Pancreas (tissue), 10 donors: ENCODE measurements around the gene CD69. TPM values are rescaled to one million over a fixed set of nuclear protein-coding genes. Genes with fewer than 3 reads are reported as not detected.

Source experiments
- ATAC-seq, 4 donors: fragments of 200-7000 bp; cut with Tn5 transposase; one replicate each; pipeline versions ENCODE4 v1.8.0 to v1.9.1; 2020; ENCODE audit warnings: mild to moderate bottlenecking in 4 of 4, moderate library complexity in 4 of 4
- DNase-seq, 6 donors: peaks; one replicate each; pipeline ENCODE4 v3.0.0-alpha.2; 2020
- FAIRE-seq: peaks from 2 replicates; lab custom pipeline; 2012; peaks lifted over from hg19 to GRCh38; lab: Jason Lieb, UNC
- H3K27ac ChIP-seq, 4 donors: fragments of 200-600 bp; sonication (generic); 1 replicate in 3 of 4; 2 replicates in 1 of 4; pipeline versions ENCODE4 v1.5.0 to v1.8.0; 2020
- H3K27me3 ChIP-seq, 4 donors: fragments of 200-600 bp; one replicate each; pipeline ENCODE4 v1.8.0; 2021
- H3K36me3 ChIP-seq, 3 donors: fragments of 200-600 bp; sonication (generic) in 1 of 3; one replicate each; pipeline versions ENCODE4 v1.5.0 to v1.8.0; 2020 to 2021
- H3K4me1 ChIP-seq, 3 donors: fragments of 200-600 bp; one replicate each; pipeline ENCODE4 v1.8.0; 2021
- H3K4me3 ChIP-seq, 4 donors: fragments of 200-600 bp; sonication (generic) in 2 of 4; one replicate each; pipeline versions ENCODE4 v1.5.0 to v1.8.0; 2020 to 2021
- H3K9me3 ChIP-seq, 4 donors: fragments of 200-600 bp; one replicate each; pipeline ENCODE4 v1.8.0; 2021
- WGBS, 2 donors: extraction: QIAGEN DNeasy Blood & Tissue Kit; methylation state at CpG; one replicate each; pipeline ENCODE4 v1.1.7; 2013; 5-methylcytosine and 5-hydroxymethylcytosine counted together
- intact Hi-C, 3 donors: fragments of 100-400 bp; cut with DNase I; formaldehyde crosslinking; loops; one replicate each; pipeline versions ENCODE4 v1.11.1 to v1.14.2; 2022
- polyA plus RNA-seq, 2 donors: library from polyadenylated mRNA; stranded (reverse); fragments of 200-250 nt; gene quantifications; one replicate each; pipeline ENCODE4 v1.2.3, GENCODE V29; 2013
- total RNA-seq, 6 donors: library from RNA; stranded (reverse); fragmentation: NEBNext Ultra II Directional in 4 of 6; extraction: Animal tissue kit (Norgen Biotek cat#: 25700) in 4 of 6; gene quantifications; one replicate each; pipeline versions ENCODE4 v1.2.1 to v1.2.4, GENCODE V29; 2021 to 2023
- TF ChIP-seq, protein P1 (sequence below), 4 donors: fragments of 200-600 bp; sonication (generic) in 3 of 4; IDR thresholded peaks; one replicate each; pipeline versions ENCODE4 v1.5.0 to v1.8.0; 2021; ENCODE audit warnings: antibody characterized with exemption in 4 of 4
- donor health status: healthy with polysubstance abuse.
- donor health status: DM: no; HTN: no; CAD: no; lungs with moderate emphysema.
- donor health status: DM: no; HTN: no; CAD: no.
- donor health status: control.
- donor health status: control.
- donor health status: Bipolar disorder and iron deficiency.
- donor health status: DM: yes; HTN: yes; CAD: no.
- donor health status: DM: no; HTN: no; CAD: no.
- donor health status: DM: no; HTN: no; CAD: no.
- donor health status: DM: yes; HTN: yes; CAD: no.

The CD69 gene
- total and polyA plus RNA-seq, 8 donors, result 0.12 to 1.9 (median 0.48) TPM

DNA sequence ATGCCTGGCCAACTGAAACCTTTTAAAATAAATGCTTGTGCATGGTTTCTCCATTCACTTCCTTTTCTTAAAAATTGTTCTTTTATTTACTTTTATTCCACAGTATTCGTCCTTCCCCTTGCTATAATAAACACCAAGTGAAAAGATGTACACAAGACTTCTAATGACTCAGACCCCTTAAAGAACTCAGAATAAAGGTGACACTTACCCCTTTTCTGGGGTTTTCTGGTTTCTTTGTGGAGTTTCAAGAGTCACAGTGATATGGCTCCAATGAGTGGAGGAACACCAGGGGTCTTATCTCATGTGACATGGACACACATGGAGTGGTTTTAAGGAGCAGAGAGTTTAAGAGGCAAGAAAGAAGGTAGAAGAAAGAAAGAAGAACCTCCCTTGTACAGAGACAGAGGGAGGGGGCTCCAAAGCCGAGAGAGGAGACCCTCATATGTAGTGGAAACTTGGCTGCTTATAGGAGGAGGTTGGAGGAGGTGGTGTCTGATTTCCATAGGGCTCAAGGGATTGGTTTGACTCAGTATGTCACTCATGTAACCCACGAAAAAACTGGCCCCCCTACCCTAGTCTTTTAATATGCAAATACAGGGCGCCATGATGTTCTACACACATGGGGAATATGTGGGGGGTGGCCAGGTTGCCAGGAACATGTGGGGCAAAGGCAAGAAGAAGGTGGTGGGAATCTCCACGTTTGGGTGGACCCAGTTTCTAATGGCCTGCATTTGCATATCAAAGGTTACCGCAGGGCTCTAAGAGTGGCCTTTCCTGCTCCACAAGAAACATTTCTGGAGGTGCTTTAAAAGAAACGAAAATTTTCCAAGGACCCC lies 22.1 kb upstream of the CD69 start:
- DNase-seq (no peak), FAIRE-seq (no peak), ATAC-seq (no peak)
- intact Hi-C loops, result no loop called here
- H3K9me3 ChIP-seq, result no peaks in the 10 kb centered on the region
- H3K4me1 ChIP-seq, result no peaks in the 10 kb centered on the region
- WGBS, 2 donors, result 62 to 68% methylated on average over 7 of the region's 7 CpGs
- no peaks in the 10 kb centered on the region for H3K27me3 ChIP-seq
- TF ChIP-seq, protein P1, sequence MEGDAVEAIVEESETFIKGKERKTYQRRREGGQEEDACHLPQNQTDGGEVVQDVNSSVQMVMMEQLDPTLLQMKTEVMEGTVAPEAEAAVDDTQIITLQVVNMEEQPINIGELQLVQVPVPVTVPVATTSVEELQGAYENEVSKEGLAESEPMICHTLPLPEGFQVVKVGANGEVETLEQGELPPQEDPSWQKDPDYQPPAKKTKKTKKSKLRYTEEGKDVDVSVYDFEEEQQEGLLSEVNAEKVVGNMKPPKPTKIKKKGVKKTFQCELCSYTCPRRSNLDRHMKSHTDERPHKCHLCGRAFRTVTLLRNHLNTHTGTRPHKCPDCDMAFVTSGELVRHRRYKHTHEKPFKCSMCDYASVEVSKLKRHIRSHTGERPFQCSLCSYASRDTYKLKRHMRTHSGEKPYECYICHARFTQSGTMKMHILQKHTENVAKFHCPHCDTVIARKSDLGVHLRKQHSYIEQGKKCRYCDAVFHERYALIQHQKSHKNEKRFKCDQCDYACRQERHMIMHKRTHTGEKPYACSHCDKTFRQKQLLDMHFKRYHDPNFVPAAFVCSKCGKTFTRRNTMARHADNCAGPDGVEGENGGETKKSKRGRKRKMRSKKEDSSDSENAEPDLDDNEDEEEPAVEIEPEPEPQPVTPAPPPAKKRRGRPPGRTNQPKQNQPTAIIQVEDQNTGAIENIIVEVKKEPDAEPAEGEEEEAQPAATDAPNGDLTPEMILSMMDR (IDR thresholded peaks at IDR 0.05), result no peak
- no peak overlapping the region for H3K27ac ChIP-seq
- H3K36me3 ChIP-seq, result no peaks in the 10 kb centered on the region
- H3K4me3 ChIP-seq, result no peak overlapping the region

DNA sequence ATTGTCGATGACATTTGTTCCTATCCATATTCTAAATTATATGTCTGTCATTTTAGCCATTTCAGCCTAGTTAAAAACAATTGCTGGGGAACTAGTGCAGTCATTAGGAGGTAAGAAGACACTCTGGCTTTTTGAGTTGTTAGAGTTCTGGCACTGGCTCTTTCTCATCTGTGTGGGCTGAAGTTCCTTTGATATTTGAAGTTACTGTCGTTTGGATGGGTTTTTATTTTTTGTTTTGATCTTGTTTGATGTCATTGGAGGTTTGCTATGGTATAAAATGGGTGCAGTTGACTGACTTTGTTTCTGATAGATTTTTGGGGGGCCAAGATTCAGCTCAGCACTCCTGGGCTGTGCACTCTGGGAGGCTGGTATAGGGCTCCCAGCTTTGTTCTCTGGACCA lies 20.7 kb upstream of the CD69 start:
- ATAC-seq, result no peak

DNA sequence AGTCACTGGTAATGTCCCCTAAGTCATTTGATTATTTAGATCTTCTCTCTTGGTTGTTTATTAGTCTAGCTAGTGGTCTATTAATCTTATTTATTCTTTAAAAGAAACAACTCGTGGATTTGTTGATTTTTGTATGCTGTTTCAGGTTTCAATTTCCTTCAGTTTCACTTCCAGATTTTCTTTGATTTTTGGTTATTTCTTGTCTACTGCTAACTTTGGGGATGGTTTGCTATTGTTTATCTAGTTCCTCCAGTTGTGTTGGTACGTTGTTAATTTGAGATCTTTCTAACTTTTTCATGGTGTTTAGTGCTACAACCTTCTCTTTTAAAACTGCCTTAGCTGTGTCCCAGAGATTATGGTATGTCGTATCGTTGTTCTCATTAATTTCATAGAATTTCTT lies 18.5 kb upstream of the CD69 start:
- intact Hi-C loops, result no loop called here
- no peak overlapping the region for H3K27ac ChIP-seq
- H3K9me3 ChIP-seq, result no peaks in the 10 kb centered on the region
- no peaks in the 10 kb centered on the region for H3K36me3 ChIP-seq
- ATAC-seq (no peak), DNase-seq (no peak), FAIRE-seq (no peak)
- TF ChIP-seq, protein P1 (IDR thresholded peaks at IDR 0.05), result no peak
- no peaks in the 10 kb centered on the region for H3K27me3 ChIP-seq
- WGBS, 2 donors, result 61 to 65% methylated on average over 4 of the region's 4 CpGs
- no peak overlapping the region for H3K4me3 ChIP-seq
- H3K4me1 ChIP-seq, result no peaks in the 10 kb centered on the region

More for the DNA sequence above, 20.7 kb upstream of the CD69 start:
- H3K9me3 ChIP-seq, result no peaks in the 10 kb centered on the region
- no peak overlapping the region for H3K27ac ChIP-seq
- FAIRE-seq, result no peak
- H3K4me3 ChIP-seq, result no peak overlapping the region
- H3K27me3 ChIP-seq, result no peaks in the 10 kb centered on the region
- no peaks in the 10 kb centered on the region for H3K36me3 ChIP-seq
- WGBS, 2 donors, result 76 to 85% methylated on average over 2 of the region's 2 CpGs
- intact Hi-C loops, result no loop called here
- no peaks in the 10 kb centered on the region for H3K4me1 ChIP-seq
- TF ChIP-seq, protein P1 (IDR thresholded peaks at IDR 0.05), result no peak
- no peak for DNase-seq

DNA sequence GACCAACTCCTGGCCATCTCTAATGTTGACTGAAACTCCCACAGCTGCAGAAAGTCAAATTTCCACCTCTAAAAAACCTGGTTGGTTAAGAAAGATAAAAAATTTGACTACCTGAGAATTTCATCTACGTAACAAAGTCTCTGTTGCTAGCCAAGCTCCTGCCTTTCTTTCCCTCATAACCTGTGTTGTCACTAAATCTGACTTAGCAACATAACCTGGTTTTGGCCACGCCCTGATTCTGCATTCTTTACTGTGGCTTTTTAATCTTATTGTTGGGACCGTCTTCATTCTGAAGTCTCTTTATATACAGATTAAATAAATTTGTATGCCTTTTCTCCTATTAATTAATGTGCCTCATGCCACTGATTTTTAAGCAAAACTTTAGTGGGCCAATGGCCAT lies 16.1 kb upstream of the CD69 start:
- ATAC-seq, result no peak
- no peaks in the 10 kb centered on the region for H3K9me3 ChIP-seq
- H3K4me3 ChIP-seq, result no peak overlapping the region
- intact Hi-C loops, result no loop called here
- no peaks in the 10 kb centered on the region for H3K4me1 ChIP-seq
- DNase-seq, result no peak
- H3K36me3 ChIP-seq, result no peaks in the 10 kb centered on the region
- TF ChIP-seq, protein P1 (IDR thresholded peaks at IDR 0.05), result no peak
- H3K27me3 ChIP-seq, result no peaks in the 10 kb centered on the region
- 64 to 68% methylated on average over 3 of the region's 3 CpGs for WGBS, 2 donors
- FAIRE-seq, result no peak
- H3K27ac ChIP-seq, result no peak overlapping the region

DNA sequence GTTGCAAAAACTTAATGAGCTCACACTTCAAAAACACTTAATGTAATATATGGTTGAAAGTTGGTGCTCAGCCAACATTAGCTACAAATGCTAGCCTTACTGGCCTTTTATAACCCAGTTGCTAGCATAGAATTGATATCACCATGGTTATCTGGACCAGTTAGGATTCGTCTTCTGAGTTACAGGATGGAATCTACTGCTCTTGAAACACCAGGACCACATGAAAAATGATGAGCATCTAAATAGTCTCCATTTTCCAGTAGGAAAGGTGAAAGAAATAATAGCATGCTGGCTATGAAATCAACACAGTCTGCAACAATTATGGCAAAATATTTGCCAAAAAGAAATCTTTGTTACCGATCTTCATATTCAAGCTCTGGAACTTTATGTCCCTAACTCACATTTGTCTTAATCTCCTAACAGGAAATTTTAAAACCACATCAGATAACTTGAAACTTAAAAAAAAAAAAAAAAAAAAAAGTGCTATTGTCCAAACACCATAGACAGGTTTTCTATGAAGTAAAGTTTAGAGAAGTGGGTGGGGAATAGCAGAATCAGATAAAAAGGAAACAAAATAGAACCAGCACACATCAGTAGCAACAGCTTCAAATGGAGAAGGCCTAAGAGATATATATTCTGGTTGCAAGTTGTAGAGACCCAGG lies 12.6 kb upstream of the CD69 start:
- Histone ChIP-seq H3K27ac (no peak overlapping the region), H3K27me3 (no peaks in the 10 kb centered on the region), H3K4me1 (no peaks in the 10 kb centered on the region), H3K4me3 (no peak overlapping the region), H3K36me3 (no peaks in the 10 kb centered on the region), H3K9me3 (no peaks in the 10 kb centered on the region)
- TF ChIP-seq, protein P1 (IDR thresholded peaks at IDR 0.05), result no peak
- intact Hi-C loops, result no loop called here
- DNase-seq, result no peak
- FAIRE-seq, result no peak
- WGBS, 2 donors, result 73 to 74% methylated on average over 2 of the region's 2 CpGs
- ATAC-seq, result no peak
